ENCODE results near the gene PAN3.

DNA sequence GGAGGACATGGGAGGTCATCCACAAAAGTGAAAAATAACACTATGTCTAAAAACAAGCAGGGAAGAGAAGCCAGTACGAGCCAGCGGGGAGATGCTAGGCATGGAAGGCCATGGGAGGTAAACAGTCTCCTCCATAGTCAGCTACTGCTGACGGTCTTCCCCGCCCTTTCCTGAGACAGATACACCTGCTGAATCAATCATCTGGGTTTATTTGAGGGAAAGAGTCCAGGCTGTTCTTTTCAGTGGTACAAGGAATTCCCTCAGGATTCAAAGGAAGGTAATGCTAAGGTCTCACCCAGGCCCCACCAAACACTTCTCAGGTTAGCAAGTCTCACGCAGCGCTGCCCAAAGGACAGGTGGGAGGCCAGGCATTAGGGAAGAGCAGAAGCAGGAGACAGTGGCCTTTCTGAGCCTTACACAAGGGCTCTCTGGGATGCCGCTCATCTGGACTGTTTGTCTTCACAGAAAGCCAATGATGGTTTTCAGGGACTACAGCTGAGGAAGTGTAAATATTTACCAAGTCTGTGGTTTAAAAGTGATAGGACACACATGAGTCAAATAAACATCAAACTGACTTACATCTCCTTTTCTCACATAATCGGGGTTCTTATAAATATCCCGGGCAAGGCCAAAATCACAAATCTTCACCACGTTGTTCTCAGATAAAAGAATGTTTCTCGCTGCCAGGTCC, 182.7 kb downstream of the PAN3 start:
- TF ChIP-seq, protein P1, sequence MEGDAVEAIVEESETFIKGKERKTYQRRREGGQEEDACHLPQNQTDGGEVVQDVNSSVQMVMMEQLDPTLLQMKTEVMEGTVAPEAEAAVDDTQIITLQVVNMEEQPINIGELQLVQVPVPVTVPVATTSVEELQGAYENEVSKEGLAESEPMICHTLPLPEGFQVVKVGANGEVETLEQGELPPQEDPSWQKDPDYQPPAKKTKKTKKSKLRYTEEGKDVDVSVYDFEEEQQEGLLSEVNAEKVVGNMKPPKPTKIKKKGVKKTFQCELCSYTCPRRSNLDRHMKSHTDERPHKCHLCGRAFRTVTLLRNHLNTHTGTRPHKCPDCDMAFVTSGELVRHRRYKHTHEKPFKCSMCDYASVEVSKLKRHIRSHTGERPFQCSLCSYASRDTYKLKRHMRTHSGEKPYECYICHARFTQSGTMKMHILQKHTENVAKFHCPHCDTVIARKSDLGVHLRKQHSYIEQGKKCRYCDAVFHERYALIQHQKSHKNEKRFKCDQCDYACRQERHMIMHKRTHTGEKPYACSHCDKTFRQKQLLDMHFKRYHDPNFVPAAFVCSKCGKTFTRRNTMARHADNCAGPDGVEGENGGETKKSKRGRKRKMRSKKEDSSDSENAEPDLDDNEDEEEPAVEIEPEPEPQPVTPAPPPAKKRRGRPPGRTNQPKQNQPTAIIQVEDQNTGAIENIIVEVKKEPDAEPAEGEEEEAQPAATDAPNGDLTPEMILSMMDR (IDR thresholded peaks at IDR 0.05 in 4 of 5, conservative IDR thresholded peaks at IDR 0.05 in 1 of 5) = no peak
- no peak for TF ChIP-seq POLR2A (IDR thresholded peaks at IDR 0.05)
